Neural cell (in vitro differentiated cells): Measurements from ENCODE around the gene ELOVL1.

Source experiments
- EZH2 ChIP-seq: fragments of 200-600, 300-800 bp; shearing (Covaris generic), sonication (generic); IDR thresholded peaks from 2 replicates; pipeline ENCODE4 v1.6.1; 2014; ENCODE audit warnings: antibody characterized with exemption, low read length, borderline replicate concordance, mild to moderate bottlenecking; ENCODE audit not compliant: insufficient read depth, poor library complexity, severe bottlenecking
- POLR2AphosphoS5 ChIP-seq: IDR thresholded peaks from 2 replicates; pipeline ENCODE4 v1.6.1; 2012
- RAD21 ChIP-seq: fragments of 450-650 bp; conservative IDR thresholded peaks from 2 replicates; pipeline ENCODE4 v1.6.1; 2014; ENCODE audit warnings: antibody characterized with exemption, mild to moderate bottlenecking, moderate library complexity
- REST ChIP-seq: IDR thresholded peaks from 2 replicates; pipeline ENCODE4 v1.6.1; 2012; ENCODE audit warnings: borderline replicate concordance
- SMC3 ChIP-seq: fragments of 450-650 bp; conservative IDR thresholded peaks from 2 replicates; pipeline ENCODE4 v1.6.1; 2014; ENCODE audit warnings: antibody characterized with exemption, mild to moderate bottlenecking, moderate library complexity; ENCODE audit not compliant: poor library complexity
- TF ChIP-seq, protein P1 (sequence below): fragments of 450-650 bp; IDR thresholded peaks from 2 replicates; pipeline ENCODE4 v1.5.1; 2014; ENCODE audit warnings: antibody characterized with exemption, mild to moderate bottlenecking, moderate library complexity; ENCODE audit not compliant: poor library complexity, severe bottlenecking

- no peak for TF ChIP-seq POLR2AphosphoS5
- TF ChIP-seq, protein P1, sequence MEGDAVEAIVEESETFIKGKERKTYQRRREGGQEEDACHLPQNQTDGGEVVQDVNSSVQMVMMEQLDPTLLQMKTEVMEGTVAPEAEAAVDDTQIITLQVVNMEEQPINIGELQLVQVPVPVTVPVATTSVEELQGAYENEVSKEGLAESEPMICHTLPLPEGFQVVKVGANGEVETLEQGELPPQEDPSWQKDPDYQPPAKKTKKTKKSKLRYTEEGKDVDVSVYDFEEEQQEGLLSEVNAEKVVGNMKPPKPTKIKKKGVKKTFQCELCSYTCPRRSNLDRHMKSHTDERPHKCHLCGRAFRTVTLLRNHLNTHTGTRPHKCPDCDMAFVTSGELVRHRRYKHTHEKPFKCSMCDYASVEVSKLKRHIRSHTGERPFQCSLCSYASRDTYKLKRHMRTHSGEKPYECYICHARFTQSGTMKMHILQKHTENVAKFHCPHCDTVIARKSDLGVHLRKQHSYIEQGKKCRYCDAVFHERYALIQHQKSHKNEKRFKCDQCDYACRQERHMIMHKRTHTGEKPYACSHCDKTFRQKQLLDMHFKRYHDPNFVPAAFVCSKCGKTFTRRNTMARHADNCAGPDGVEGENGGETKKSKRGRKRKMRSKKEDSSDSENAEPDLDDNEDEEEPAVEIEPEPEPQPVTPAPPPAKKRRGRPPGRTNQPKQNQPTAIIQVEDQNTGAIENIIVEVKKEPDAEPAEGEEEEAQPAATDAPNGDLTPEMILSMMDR = no peak
- no peak for TF ChIP-seq EZH2
- TF ChIP-seq REST = no peak
- no peak for TF ChIP-seq RAD21
- TF ChIP-seq SMC3 = no peak
These were observed 12.9 kb downstream of the ELOVL1 start for GRCh38 chr1:43354936-43355335.
